HG03442 (cell line): ENCODE measurements around the gene MRPS6.

Source experiments
- ATAC-seq: cut with Tn5 transposase; IDR thresholded peaks from one replicate; pipeline ENCODE4 v1.9.1; 2021; ENCODE audit warnings: mild to moderate bottlenecking, moderate library complexity; ENCODE audit not compliant: unreplicated experiment

Gene MRPS6

DNA sequence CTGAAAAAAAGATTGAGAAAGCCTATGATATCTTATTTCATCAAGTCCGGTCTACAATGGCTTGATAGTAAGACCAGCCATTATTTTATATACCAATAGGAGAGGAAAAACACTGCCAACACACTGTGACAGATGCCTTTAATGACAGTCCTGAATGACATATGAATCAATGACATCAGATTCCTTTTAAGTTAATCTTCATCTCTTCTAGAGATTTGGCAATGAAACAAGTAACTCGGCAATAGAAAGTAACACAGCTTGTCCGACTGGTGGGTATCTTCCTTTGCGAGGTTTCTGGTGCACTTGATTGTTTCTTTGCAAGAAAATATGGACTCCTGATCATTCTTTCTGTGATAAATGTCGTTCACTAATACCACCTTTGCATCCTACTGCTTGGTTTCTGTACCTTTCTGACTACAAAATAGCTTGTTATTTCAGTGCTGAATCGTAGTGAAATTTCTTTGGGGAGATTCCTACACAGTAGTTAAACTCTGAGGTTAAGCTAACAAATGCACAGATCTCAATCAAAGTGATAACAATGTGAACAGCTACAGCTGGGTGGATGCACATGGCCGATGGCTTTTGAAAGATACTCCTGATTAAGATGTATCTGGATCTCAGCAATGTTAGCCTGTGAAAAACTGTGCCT lies 104.7 kb downstream of the MRPS6 start:
- no peak for ATAC-seq

DNA sequence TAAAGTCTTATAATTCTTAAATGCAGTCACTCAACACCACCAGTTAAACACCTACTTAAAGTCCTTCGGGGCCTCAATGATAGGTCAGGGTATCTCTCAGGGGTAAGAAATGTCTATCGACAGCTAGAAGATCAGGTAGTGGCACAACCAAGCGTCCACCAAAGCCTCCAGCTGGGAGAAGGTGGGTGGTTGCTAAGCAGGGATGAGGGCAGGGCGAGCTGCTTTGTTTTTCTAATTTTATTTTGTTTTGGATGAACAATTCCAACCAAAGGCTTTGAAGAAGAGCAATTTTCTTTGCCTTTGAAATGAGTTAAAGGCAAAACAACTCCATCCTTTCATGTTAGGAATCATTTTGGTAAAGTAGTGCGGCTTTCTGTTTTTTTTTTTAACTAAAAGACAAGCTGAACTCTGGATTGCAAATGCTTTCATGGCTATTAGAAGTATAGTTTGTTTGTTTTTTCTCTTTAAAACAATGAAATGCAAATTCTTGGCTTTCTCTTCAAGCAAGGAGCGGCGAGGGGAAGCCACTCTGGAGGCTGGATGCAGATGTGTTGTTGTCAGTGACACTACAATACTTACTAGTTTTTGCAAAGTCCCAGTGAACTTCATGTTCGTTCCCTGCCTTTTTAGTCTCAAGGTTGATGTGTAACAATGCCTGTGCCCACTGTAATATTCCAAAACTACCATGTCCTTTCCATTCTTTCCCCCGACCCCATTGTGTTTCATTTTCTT lies 106.0 kb downstream of the MRPS6 start:
- ATAC-seq, result no peak

GRCh38 chr21:34180407-34180806 lies 107.0 kb downstream of the MRPS6 start:
- no peak for ATAC-seq

- no peak for ATAC-seq
Observed at GRCh38 chr21:34180826-34181359, 107.5 kb downstream of the MRPS6 start.

DNA sequence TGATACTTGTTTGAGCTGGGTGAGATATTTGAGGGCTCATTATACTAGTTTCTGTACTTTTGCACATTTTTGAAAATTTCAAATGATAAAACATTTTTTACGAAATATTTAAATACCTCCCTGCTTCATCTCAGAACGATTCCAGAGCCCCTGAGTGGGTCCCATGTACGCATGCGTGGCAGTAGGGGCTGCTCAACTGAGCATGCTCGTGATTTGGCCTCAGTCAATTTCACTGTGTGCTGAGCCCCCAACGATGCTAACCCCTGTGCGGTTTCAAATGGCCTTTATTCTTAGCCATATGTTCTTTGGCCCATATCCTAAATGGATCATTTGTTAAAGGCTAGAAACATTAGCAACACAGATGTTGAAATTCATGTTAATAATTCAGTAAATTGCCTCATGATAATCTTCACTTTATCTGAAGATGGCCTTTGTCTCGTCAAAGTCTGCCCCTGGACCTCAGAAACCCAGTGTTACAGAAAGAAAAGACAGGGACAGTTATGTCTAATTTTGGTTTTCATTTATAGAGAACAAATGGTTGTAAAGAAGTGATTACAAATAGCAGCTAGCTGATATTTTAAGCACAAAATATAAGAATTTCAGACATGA lies 108.2 kb downstream of the MRPS6 start:
- no peak for ATAC-seq

DNA sequence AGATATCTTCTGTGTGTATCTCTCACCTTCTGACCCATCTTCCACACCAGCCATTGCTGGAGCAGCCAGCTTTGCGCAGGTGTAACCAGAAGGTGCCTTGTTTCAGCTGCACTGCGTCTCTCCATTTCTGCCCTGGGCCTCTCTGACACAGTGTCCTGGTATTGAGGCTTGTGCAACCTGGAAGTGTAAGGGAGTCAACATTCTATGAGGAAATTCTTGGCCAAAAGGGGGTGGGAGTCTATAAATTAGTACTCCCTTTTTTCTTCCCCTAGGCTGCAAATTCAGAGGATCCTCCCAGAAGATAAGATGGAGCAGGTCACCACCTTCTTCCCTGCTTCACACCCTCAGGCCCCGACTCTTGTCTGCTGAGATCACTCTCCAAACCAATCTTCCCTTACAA lies 109.1 kb downstream of the MRPS6 start:
- no peak for ATAC-seq

GRCh38 chr21:34183331-34183928 lies 110.1 kb downstream of the MRPS6 start:
- ATAC-seq, result no peak

- ATAC-seq, result no peak
Observed at GRCh38 chr21:34184232-34184631, 110.9 kb downstream of the MRPS6 start.

GRCh38 chr21:34185026-34185750 lies 111.8 kb downstream of the MRPS6 start:
- ATAC-seq, result no peak

DNA sequence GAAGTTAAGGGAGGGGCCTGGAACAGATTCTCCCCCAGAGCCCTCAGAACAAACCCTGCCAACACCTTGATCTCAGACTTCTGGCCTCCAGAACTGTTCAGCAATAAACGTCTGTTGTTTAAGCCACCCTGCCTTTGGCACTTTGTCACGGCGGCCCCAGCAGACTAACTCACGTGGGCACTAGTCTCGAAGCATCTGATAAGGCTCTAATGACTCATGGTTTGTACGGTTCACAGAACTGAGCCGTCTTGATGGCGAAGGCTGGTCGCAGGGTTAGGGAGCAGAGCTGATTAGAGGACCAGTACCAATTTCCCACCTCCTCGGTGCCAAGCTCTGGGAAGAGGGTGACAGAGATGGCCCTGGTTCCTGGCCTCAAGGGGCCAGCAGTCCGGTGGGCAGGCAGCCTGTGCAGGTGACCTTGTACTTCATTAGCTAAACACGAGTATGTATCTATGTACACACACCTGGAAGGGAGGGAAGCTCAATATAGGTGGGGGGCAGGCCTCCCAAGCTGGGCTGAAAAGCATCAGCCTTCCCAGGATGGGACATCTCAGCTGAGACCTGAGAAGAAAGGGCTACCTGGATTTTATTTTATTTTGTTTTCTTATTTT lies 112.8 kb downstream of the MRPS6 start:
- ATAC-seq, result no peak

GRCh38 chr21:34187935-34188334 lies 114.6 kb downstream of the MRPS6 start:
- no peak for ATAC-seq

DNA sequence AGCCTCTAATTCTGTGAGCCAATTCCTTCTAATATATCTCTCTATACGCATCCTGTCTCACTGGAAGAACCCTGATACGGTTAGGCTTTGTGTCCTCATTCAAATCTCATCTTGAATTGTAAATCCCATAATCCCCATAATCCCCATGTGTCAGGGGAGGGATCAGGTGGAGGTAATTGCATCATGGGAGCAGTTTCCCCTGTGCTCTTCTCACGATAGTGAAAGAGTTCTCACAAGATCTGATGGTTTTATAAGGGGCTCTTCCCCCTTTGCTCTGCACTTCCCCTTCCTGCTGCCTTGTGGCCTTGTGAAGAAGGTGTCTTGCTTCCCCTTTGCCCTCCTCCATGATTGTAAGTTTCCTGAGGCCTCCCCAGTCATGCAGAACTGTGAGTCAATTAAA lies 116.1 kb downstream of the MRPS6 start:
- no peak for ATAC-seq

- no peak for ATAC-seq
Observed at GRCh38 chr21:34190576-34191321, 117.4 kb downstream of the MRPS6 start.

DNA sequence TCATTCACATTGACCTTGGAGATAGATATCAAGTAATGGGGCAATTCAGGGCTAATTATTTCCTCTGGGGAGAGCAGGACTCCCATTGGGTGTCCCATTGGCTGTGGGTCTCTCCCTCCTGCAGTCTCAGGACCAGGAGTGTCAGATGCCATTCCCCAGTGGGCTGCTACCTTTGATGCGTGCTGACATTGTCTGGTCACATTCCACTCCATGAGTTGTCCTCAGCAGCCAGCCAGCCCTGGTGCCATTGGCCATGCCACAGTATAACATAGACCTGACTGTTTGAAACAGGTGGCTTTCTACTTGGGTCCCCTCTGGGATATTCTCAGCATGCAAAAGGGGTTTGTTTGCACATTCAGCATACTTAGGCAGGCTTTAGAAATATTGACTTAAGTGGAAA lies 118.5 kb downstream of the MRPS6 start:
- no peak for ATAC-seq
